SK-N-SH (cell line): ENCODE measurements around the gene PIK3R1.

Source experiments
- FOXJ3 ChIP-seq: sonication (generic); formaldehyde crosslinking; IDR thresholded peaks from 2 replicates; pipeline ENCODE4 v1.5.1; 2020; ENCODE audit warnings: mild to moderate bottlenecking, missing genetic modification reagents
- MXI1 ChIP-seq: IDR thresholded peaks from 2 replicates; pipeline ENCODE4 v1.6.1; 2012; ENCODE audit warnings: mild to moderate bottlenecking, low read depth, low read length, improper control_type of control experiment
- NRF1 ChIP-seq: IDR thresholded peaks from 2 replicates; pipeline ENCODE4 v1.6.1; 2012; ENCODE audit warnings: low read depth, mild to moderate bottlenecking, low read length
- RAD21 ChIP-seq: IDR thresholded peaks from 2 replicates; pipeline ENCODE4 v1.6.1; 2012; ENCODE audit warnings: mild to moderate bottlenecking, low read length
- TAF1 ChIP-seq: IDR thresholded peaks from 2 replicates; pipeline ENCODE4 v1.6.1; 2012; ENCODE audit warnings: low read depth, mild to moderate bottlenecking, low read length, moderate library complexity, borderline replicate concordance
- TEAD4 ChIP-seq: IDR thresholded peaks from 2 replicates; pipeline ENCODE4 v1.4.0; 2012; ENCODE audit warnings: mild to moderate bottlenecking, borderline replicate concordance; ENCODE audit not compliant: insufficient read depth
- TF ChIP-seq, protein P1 (sequence below): fragments of 200-600 bp; sonication (generic); IDR thresholded peaks from 2 replicates; pipeline ENCODE4 v1.6.1; 2017; ENCODE audit warnings: antibody characterized with exemption, mild to moderate bottlenecking, moderate library complexity

DNA sequence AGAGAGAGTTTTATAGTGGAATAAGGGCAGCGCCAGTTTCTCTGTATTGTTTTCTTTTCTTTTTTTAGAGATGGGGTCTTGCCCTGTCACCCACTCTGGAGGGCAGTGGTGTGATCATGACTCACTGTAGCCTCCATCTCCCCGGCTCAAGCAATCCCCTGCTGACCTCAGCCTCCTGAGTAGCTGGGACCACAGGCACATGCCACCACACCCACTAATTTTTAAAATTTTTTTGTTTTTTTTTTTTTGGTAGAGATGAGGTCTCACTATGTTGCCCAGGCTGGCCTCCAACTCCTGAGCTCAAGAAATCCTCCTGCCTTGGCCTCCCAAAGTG lies 119.0 kb downstream of the PIK3R1 start:
- TF ChIP-seq, protein P1, sequence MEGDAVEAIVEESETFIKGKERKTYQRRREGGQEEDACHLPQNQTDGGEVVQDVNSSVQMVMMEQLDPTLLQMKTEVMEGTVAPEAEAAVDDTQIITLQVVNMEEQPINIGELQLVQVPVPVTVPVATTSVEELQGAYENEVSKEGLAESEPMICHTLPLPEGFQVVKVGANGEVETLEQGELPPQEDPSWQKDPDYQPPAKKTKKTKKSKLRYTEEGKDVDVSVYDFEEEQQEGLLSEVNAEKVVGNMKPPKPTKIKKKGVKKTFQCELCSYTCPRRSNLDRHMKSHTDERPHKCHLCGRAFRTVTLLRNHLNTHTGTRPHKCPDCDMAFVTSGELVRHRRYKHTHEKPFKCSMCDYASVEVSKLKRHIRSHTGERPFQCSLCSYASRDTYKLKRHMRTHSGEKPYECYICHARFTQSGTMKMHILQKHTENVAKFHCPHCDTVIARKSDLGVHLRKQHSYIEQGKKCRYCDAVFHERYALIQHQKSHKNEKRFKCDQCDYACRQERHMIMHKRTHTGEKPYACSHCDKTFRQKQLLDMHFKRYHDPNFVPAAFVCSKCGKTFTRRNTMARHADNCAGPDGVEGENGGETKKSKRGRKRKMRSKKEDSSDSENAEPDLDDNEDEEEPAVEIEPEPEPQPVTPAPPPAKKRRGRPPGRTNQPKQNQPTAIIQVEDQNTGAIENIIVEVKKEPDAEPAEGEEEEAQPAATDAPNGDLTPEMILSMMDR: no peak
- no peak for TF ChIP-seq FOXJ3 (CRISPR knock-in tag)
- TF ChIP-seq RAD21: no peak
- no peak for TF ChIP-seq MXI1
- no peak for TF ChIP-seq NRF1
- no peak for TF ChIP-seq TAF1
- TF ChIP-seq TEAD4: no peak
